ENCODE measurements around the gene ELF4.

DNA sequence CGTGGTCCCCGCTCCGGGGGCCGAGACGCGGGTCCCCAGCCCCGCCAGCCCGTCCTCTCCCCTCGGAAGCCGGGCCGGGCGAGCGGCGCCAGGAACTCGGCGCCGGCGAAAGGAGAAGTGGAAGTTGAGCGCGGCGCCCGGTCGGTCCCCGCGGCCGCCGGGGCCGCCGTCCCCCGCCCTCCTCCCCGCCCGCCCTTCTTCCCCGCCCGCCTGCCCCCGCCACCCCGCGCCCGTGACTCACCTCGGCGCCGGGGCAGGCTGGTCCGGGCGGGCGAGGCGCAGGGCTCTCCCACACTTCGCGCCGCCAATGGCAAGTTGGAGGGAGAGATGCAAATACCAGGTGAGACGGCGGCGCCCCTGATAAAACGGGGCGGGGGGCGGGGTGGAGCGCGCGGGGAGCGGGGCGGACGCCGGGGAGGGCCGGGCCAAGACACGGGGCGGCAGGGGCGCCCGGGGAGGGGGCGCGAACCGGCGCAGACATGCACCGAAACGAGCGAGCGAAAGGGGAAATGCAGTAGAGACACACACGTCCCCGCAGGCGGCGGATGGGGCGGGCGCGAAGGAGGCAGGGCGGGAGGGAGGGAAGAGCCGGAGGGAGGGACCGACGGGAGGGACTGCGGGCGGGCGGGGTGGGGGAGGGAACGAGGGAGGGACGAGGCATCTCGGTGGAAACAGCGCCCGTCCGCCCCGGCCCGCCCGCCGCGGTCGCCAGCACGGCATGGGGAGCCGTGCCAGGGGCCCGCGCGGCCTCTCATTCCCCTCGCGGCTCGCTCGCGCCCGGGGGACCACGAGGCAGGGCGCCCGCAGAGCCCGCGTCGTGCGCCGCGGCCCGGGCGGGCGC, at the start of gene ELF4:
- TF ChIP-seq POLR2A (IDR thresholded peaks at IDR 0.05; ENCODE audit: low read length) (no peak), GATA1 (IDR thresholded peaks at IDR 0.05; ENCODE audit: low read depth, low read length) (no peak)
